ENCODE data around the gene TLR10. TPM values are rescaled to one million over a fixed set of nuclear protein-coding genes. Genes with fewer than 3 reads are reported as not detected.

Gene TLR10
- total RNA-seq, 2 experiments from 2014 or later = 27.4 to 34.5 TPM

GRCh38 chr4:38769857-38770256 is 12.9 kb downstream of the TLR10 start:
- peaks cover 35% of the 10 kb centered on the region; the same call in 1 of the 2 replicates for H3K9me3 ChIP-seq (ENCODE audit: low read length)
- H3K4me1 ChIP-seq (ENCODE audit: insufficient read depth, low read length, poor library complexity, severe bottlenecking) = peaks cover 14% of the 10 kb centered on the region
- intact Hi-C loops (cut with micrococcal nuclease; ENCODE audit: unreplicated experiment) = loop anchor here (10.0 kb wide), 2 partner anchors 685 to 785 kb away; partner anchors contain the start of genes LIAS and RPL9
- ChIA-PET CTCF (ENCODE audit: unreplicated experiment) (no interaction called here), POLR2A (interaction anchor here (0.6 to 6.1 kb wide), 3 partner anchors 9 to 471 kb away, joined by 5 to 49 read pairs (median 18); partner anchors contain the start of gene TLR10)
- H3K79me2 ChIP-seq (ENCODE audit: insufficient read depth, low read depth, low read length) = peaks cover 18% of the 10 kb centered on the region
- peaks cover 65% of the 10 kb centered on the region for H3K36me3 ChIP-seq (ENCODE audit: insufficient read depth, low read length)
- H3K4me2 ChIP-seq (ENCODE audit: low read length) = no peak overlapping the region
- H2AFZ ChIP-seq (ENCODE audit: low read length) = no peak overlapping the region
- DNase-seq (ENCODE audit: low spot score) = no peak
- no peaks in the 10 kb centered on the region for H3K9me2 ChIP-seq (ENCODE audit: insufficient read depth, low read length)
- H3K27ac ChIP-seq (ENCODE audit: low read depth, low read length, poor library complexity, severe bottlenecking) = no peak overlapping the region
- TF ChIP-seq EZH2phosphoT487 (IDR thresholded peaks at IDR 0.05; ENCODE audit: borderline replicate concordance, low read depth, low read length) (no peak), CTCF (conservative IDR thresholded peaks at IDR 0.05; ENCODE audit: low read length) (no peak)
- BruUV-seq (replicated peaks) = no TSS peak
- H3K4me3 ChIP-seq (ENCODE audit: low read depth, low read length, poor library complexity, severe bottlenecking) = no peak overlapping the region
- H4K20me1 ChIP-seq (ENCODE audit: insufficient read depth, low read length) = no peaks in the 10 kb centered on the region

GRCh38 chr4:38769441-38769840 is 13.3 kb downstream of the TLR10 start:
- H3K4me3 ChIP-seq (ENCODE audit: low read depth, low read length, poor library complexity, severe bottlenecking) = no peak overlapping the region
- peaks cover 19% of the 10 kb centered on the region for H3K4me1 ChIP-seq (ENCODE audit: insufficient read depth, low read length, poor library complexity, severe bottlenecking)
- no peaks in the 10 kb centered on the region for H4K20me1 ChIP-seq (ENCODE audit: insufficient read depth, low read length)
- H3K4me2 ChIP-seq (ENCODE audit: low read length) = no peak overlapping the region
- TF ChIP-seq EZH2phosphoT487 (IDR thresholded peaks at IDR 0.05; ENCODE audit: borderline replicate concordance, low read depth, low read length) = no peak
- no peak for TF ChIP-seq CTCF (conservative IDR thresholded peaks at IDR 0.05; ENCODE audit: low read length)
- no peaks in the 10 kb centered on the region for H3K9me2 ChIP-seq (ENCODE audit: insufficient read depth, low read length)
- no peak for DNase-seq (ENCODE audit: low spot score)
- peaks cover 62% of the 10 kb centered on the region for H3K36me3 ChIP-seq (ENCODE audit: insufficient read depth, low read length)
- POLR2A ChIA-PET = interaction anchor here (0.6 to 6.1 kb wide), 3 partner anchors 9 to 472 kb away, joined by 5 to 49 read pairs (median 18); partner anchors contain the start of gene TLR10
- peaks cover 14% of the 10 kb centered on the region for H3K79me2 ChIP-seq (ENCODE audit: insufficient read depth, low read depth, low read length)
- H3K27ac ChIP-seq (ENCODE audit: low read depth, low read length, poor library complexity, severe bottlenecking) = no peak overlapping the region
- H3K9me3 ChIP-seq (ENCODE audit: low read length) = peaks cover 30% of the 10 kb centered on the region; the same call in 1 of the 2 replicates
- no TSS peak for BruUV-seq (replicated peaks)
- no peak overlapping the region for H2AFZ ChIP-seq (ENCODE audit: low read length)
- CTCF ChIA-PET (ENCODE audit: unreplicated experiment) = no interaction called here
- intact Hi-C loops (cut with micrococcal nuclease; ENCODE audit: unreplicated experiment) = loop anchor here (10.0 kb wide), 2 partner anchors 685 to 785 kb away; partner anchors contain the start of genes LIAS and RPL9

GRCh38 chr4:38768968-38769394 is 13.8 kb downstream of the TLR10 start:
- peaks cover 23% of the 10 kb centered on the region for H3K4me1 ChIP-seq (ENCODE audit: insufficient read depth, low read length, poor library complexity, severe bottlenecking)
- no peak overlapping the region for H2AFZ ChIP-seq (ENCODE audit: low read length)
- intact Hi-C loops (cut with micrococcal nuclease; ENCODE audit: unreplicated experiment) = loop anchor here (10.0 kb wide), 2 partner anchors 686 to 784 kb away; partner anchors contain the start of genes LIAS and RPL9

More at GRCh38 chr4:38768968-38769394, 13.8 kb downstream of the TLR10 start:
- Histone ChIP-seq H3K4me3 (ENCODE audit: low read depth, low read length, poor library complexity, severe bottlenecking) (no peak overlapping the region), H3K4me2 (ENCODE audit: low read length) (no peak overlapping the region), H3K27ac (ENCODE audit: low read depth, low read length, poor library complexity, severe bottlenecking) (no peak overlapping the region), H3K36me3 (ENCODE audit: insufficient read depth, low read length) (peaks cover 62% of the 10 kb centered on the region), H4K20me1 (ENCODE audit: insufficient read depth, low read length) (no peaks in the 10 kb centered on the region), H3K79me2 (ENCODE audit: insufficient read depth, low read depth, low read length) (peaks cover 14% of the 10 kb centered on the region; the same call in 1 of the 2 replicates), H3K9me2 (ENCODE audit: insufficient read depth, low read length) (no peaks in the 10 kb centered on the region), H3K9me3 (ENCODE audit: low read length) (peaks cover 30% of the 10 kb centered on the region; the same call in 1 of the 2 replicates)
- CTCF ChIA-PET (ENCODE audit: unreplicated experiment) = interaction anchor here (1.5 kb wide), 1 partner anchor 14 kb away, joined by 3 read pairs; the partner anchor contains the start of gene TLR10
- TF ChIP-seq EZH2phosphoT487 (IDR thresholded peaks at IDR 0.05; ENCODE audit: borderline replicate concordance, low read depth, low read length) (no peak), CTCF (conservative IDR thresholded peaks at IDR 0.05; ENCODE audit: low read length) (no peak)
- DNase-seq (ENCODE audit: low spot score) = no peak
- POLR2A ChIA-PET = interaction anchor here (2.9 to 6.1 kb wide), 2 partner anchors 8 to 13 kb away, joined by 18 to 49 read pairs; partner anchors contain the start of gene TLR10
- no TSS peak for BruUV-seq (replicated peaks)

Measured in OCI-LY7 (cell line).